22Rv1 (cell line): Measurements from ENCODE around the gene PAPOLB.

Experiments
- CTCF ChIP-seq: fragments of 450-650 bp; IDR thresholded peaks from 2 replicates; pipeline ENCODE4 v1.5.1; 2017; ENCODE audit warnings: mild to moderate bottlenecking
- ZFX ChIP-seq: fragments of 450-650 bp; IDR thresholded peaks from 2 replicates; pipeline ENCODE4 v1.6.1; 2017; ENCODE audit warnings: antibody characterized with exemption, borderline replicate concordance

- no peak for TF ChIP-seq CTCF
- no peak for TF ChIP-seq ZFX
These were observed 53.8 kb downstream of the PAPOLB start for GRCh38 chr7:4808026-4808425.
